SK-N-SH (cell line): ENCODE results near the gene NAALADL1. TPM values are rescaled to one million over a fixed set of nuclear protein-coding genes. Genes with fewer than 3 reads are reported as not detected.

ENCODE experiments used
- CTCF ChIA-PET: fragments of 300-600, 350-600 bp; formaldehyde crosslinking; extraction: SDS; loops from one replicate; lab custom pipeline; 2021; lab: Yijun Ruan, JAX
- POLR2A ChIA-PET: fragments of 350-600 bp; sonication (Branson Sonifier 250); formaldehyde crosslinking; extraction: SDS; loops from one replicate; lab custom pipeline; 2020; ENCODE audit warnings: antibody characterized with exemption, inconsistent platforms; lab: Yijun Ruan, JAX
- DNase-seq: peaks from one replicate; pipeline ENCODE4 v3.0.0; 2012
- H2AFZ ChIP-seq: fragments of 200-600 bp; sonication (generic); 2 replicates; pipeline ENCODE4 v1.8.1; 2016; ENCODE audit warnings: antibody characterized with exemption, mild to moderate bottlenecking, low read depth
- H3F3A ChIP-seq: fragments of 200-600 bp; sonication (generic); replicated peaks from 2 replicates; pipeline ENCODE3; 2016; ENCODE audit warnings: antibody characterized with exemption, mild to moderate bottlenecking; ENCODE audit not compliant: insufficient read depth
- H3K27ac ChIP-seq, 2 experiments: fragments of 200-500 bp in 1 of 2; fragments of 200-600 bp in 1 of 2; sonication (Bioruptor generic) in 1 of 2; sonication (generic), shearing (Covaris generic) in 1 of 2; 2 replicates each; pipeline versions ENCODE4 v1.5.1 to v1.6.1; 2014 to 2016; ENCODE audit warnings: low read depth in 2 of 2, inconsistent platforms in 1 of 2, low read length in 1 of 2, mild to moderate bottlenecking in 1 of 2, mixed read lengths in 1 of 2
- H3K27me3 ChIP-seq: fragments of 200-600 bp; sonication (generic), shearing (Covaris generic); 2 replicates; pipeline ENCODE4 v1.6.1; 2016; ENCODE audit warnings: mixed run types; ENCODE audit not compliant: insufficient read depth
- H3K36me3 ChIP-seq, 2 experiments: fragments of 200-500 bp in 1 of 2; fragments of 200-600 bp in 1 of 2; sonication (Bioruptor generic) in 1 of 2; sonication (generic) in 1 of 2; replicated peaks in 1 of 2; 2 replicates each; pipeline versions ENCODE3 to v1.5.1; 2014 to 2016; ENCODE audit warnings: low read length in 1 of 2, mild to moderate bottlenecking in 1 of 2; ENCODE audit not compliant: insufficient read depth in 2 of 2, control insufficient read depth in 1 of 2
- H3K4me1 ChIP-seq, 2 experiments: fragments of 200-500 bp in 1 of 2; fragments of 200-600 bp in 1 of 2; sonication (Bioruptor generic) in 1 of 2; sonication (generic), shearing (Covaris generic) in 1 of 2; 2 replicates each; pipeline versions ENCODE4 v1.5.1 to v1.6.1; 2014 to 2016; ENCODE audit warnings: low read depth in 1 of 2, low read length in 1 of 2, mixed run types in 1 of 2; ENCODE audit not compliant: insufficient read depth in 2 of 2, control insufficient read depth in 1 of 2
- H3K4me2 ChIP-seq: fragments of 200-600 bp; sonication (generic), shearing (Covaris generic); 2 replicates; pipeline ENCODE4 v1.6.1; 2017; ENCODE audit warnings: mixed run types
- H3K4me3 ChIP-seq, 2 experiments: fragments of 200-500 bp in 1 of 2; fragments of 200-600 bp in 1 of 2; sonication (Bioruptor generic) in 1 of 2; sonication (generic), shearing (Covaris generic) in 1 of 2; 2 replicates each; pipeline versions ENCODE4 v1.5.1 to v1.8.1; 2014 to 2016; ENCODE audit warnings: low read depth in 2 of 2, inconsistent platforms in 1 of 2, low read length in 1 of 2, mild to moderate bottlenecking in 1 of 2, mixed read lengths in 1 of 2, moderate library complexity in 1 of 2
- H3K79me2 ChIP-seq: fragments of 200-600 bp; sonication (generic); 2 replicates; pipeline ENCODE4 v1.8.1; 2017; ENCODE audit warnings: mild to moderate bottlenecking; ENCODE audit not compliant: insufficient read depth
- H3K9ac ChIP-seq: fragments of 200-600 bp; sonication (generic); 2 replicates; pipeline ENCODE4 v1.6.1; 2017; ENCODE audit warnings: mixed run types
- H3K9me2 ChIP-seq: fragments of 200-600 bp; sonication (generic); 2 replicates; pipeline ENCODE4 v1.6.1; 2017; ENCODE audit warnings: mixed run types
- H3K9me3 ChIP-seq: fragments of 200-600 bp; sonication (generic); 2 replicates; pipeline ENCODE4 v1.6.1; 2017; ENCODE audit warnings: mixed run types, mild to moderate bottlenecking, moderate library complexity
- H4K20me1 ChIP-seq: fragments of 200-600 bp; sonication (generic); 2 replicates; pipeline ENCODE4 v1.6.1; 2017; ENCODE audit warnings: mild to moderate bottlenecking, mixed run types; ENCODE audit not compliant: insufficient read depth
- EP300 ChIP-seq, 2 experiments: IDR thresholded peaks; 2 replicates each; pipeline versions ENCODE4 v1.4.0 to v1.6.1; 2012; ENCODE audit warnings: borderline replicate concordance in 1 of 2, low read depth in 1 of 2, low read length in 1 of 2
- FOSL2 ChIP-seq: IDR thresholded peaks from 2 replicates; pipeline ENCODE4 v1.4.0; 2012; ENCODE audit warnings: low read depth, mild to moderate bottlenecking, moderate library complexity, borderline replicate concordance
- FOXJ3 ChIP-seq: sonication (generic); formaldehyde crosslinking; IDR thresholded peaks from 2 replicates; pipeline ENCODE4 v1.5.1; 2020; ENCODE audit warnings: mild to moderate bottlenecking, missing genetic modification reagents
- FOXM1 ChIP-seq: IDR thresholded peaks from 2 replicates; pipeline ENCODE4 v1.4.0; 2012; ENCODE audit warnings: low read depth, mild to moderate bottlenecking
- GABPA ChIP-seq: IDR thresholded peaks from 2 replicates; pipeline ENCODE4 v1.4.0; 2012; ENCODE audit warnings: low read depth, mild to moderate bottlenecking
- NRF1 ChIP-seq: IDR thresholded peaks from 2 replicates; pipeline ENCODE4 v1.6.1; 2012; ENCODE audit warnings: low read depth, mild to moderate bottlenecking, low read length
- POLR2AphosphoS5 ChIP-seq: IDR thresholded peaks from 2 replicates; pipeline ENCODE4 v1.6.1; 2012; ENCODE audit warnings: low read depth, low read length
- RAD21 ChIP-seq: IDR thresholded peaks from 2 replicates; pipeline ENCODE4 v1.6.1; 2012; ENCODE audit warnings: mild to moderate bottlenecking, low read length
- RCOR1 ChIP-seq: fragments of 150-350 bp; IDR thresholded peaks from 2 replicates; pipeline ENCODE4 v1.6.1; 2017; ENCODE audit warnings: antibody characterized with exemption, low read length
- RXRA ChIP-seq: IDR thresholded peaks from 2 replicates; pipeline ENCODE4 v1.4.0; 2012; ENCODE audit warnings: low read depth, mild to moderate bottlenecking, borderline replicate concordance
- SIN3A ChIP-seq: IDR thresholded peaks from 2 replicates; pipeline ENCODE4 v1.6.1; 2012; ENCODE audit warnings: low read depth, mild to moderate bottlenecking, low read length, moderate library complexity, borderline replicate concordance
- TAF1 ChIP-seq: IDR thresholded peaks from 2 replicates; pipeline ENCODE4 v1.6.1; 2012; ENCODE audit warnings: low read depth, mild to moderate bottlenecking, low read length, moderate library complexity, borderline replicate concordance
- TEAD4 ChIP-seq: IDR thresholded peaks from 2 replicates; pipeline ENCODE4 v1.4.0; 2012; ENCODE audit warnings: mild to moderate bottlenecking, borderline replicate concordance; ENCODE audit not compliant: insufficient read depth
- USF2 ChIP-seq: fragments of 150-350 bp; IDR thresholded peaks from 2 replicates; pipeline ENCODE4 v1.6.1; 2017; ENCODE audit warnings: antibody characterized with exemption, low read length, low read depth, borderline replicate concordance
- YY1 ChIP-seq: IDR thresholded peaks from 2 replicates; pipeline ENCODE4 v1.4.0; 2012; ENCODE audit warnings: low read depth, mild to moderate bottlenecking
- ZBTB33 ChIP-seq: IDR thresholded peaks from 2 replicates; pipeline ENCODE4 v1.4.0; 2012; ENCODE audit warnings: low read depth, borderline replicate concordance
- WGBS: methylation state at CpG from one replicate; pipeline ENCODE4 v1.1.6; 2017; ENCODE audit warnings: low lambda C conversion rate; 5-methylcytosine and 5-hydroxymethylcytosine counted together
- polyA plus RNA-seq, 3 experiments: library from polyadenylated mRNA; depleted of rRNA; stranded (reverse); fragments of >200 nt; gene quantifications; 2 replicates each; pipeline ENCODE4 v1.2.3, GENCODE V29; 2012

NAALADL1 gene
- polyA plus RNA-seq, 1 of the 3 experiments (the other 2 are of a cell fraction) = not detected

- Histone ChIP-seq H3K4me2 (peak overlapping the region; percentile 88; the same call in 1 of the 2 replicates), H3K4me3 (peak overlapping the region; percentile 57 to 77; a peak in 1 of 4 replicates), H3K9me2 (no peaks in the 10 kb centered on the region), H3K79me2 (peaks cover 38% of the 10 kb centered on the region), H3K9ac (peak overlapping the region; percentile 86; the same call in 1 of the 2 replicates), H2AFZ (peak overlapping the region; percentile 98; the same call in 1 of the 2 replicates), H3K27me3 (no peaks in the 10 kb centered on the region), H3K27ac (peak overlapping the region in 1 of 2 experiments; percentile 71; a peak in 1 of 4 replicates), H4K20me1 (no peaks in the 10 kb centered on the region), H3K36me3 (no peaks in the 10 kb centered on the region), H3K4me1 (peaks cover 0 to 10% of the 10 kb centered on the region in 2 experiments; a peak in 1 of 4 replicates), H3K9me3 (no peaks in the 10 kb centered on the region), H3F3A (peaks cover 23% of the 10 kb centered on the region)
- ChIA-PET POLR2A (interaction anchor here (1.0 to 1.6 kb wide), 3 partner anchors 14 to 27 kb away, joined by 4 to 10 read pairs (median 7); partner anchors contain the start of genes FAU and MRPL49), CTCF (interaction anchor here (1.0 to 12.6 kb wide), 3 partner anchors 17 to 248 kb away, joined by 3 to 150 read pairs (median 3); partner anchors contain the start of gene TM7SF2)
- WGBS = 91% methylated on average over 22 of the region's 22 CpGs
- DNase-seq = no peak
- TF ChIP-seq YY1 = no peak
- no peak for TF ChIP-seq RXRA
- no peak for TF ChIP-seq USF2
- TF ChIP-seq FOXJ3 (CRISPR knock-in tag) = no peak
- no peak for TF ChIP-seq TAF1
- TF ChIP-seq RCOR1 = no peak
- no peak for TF ChIP-seq SIN3A
- TF ChIP-seq GABPA = no peak
- TF ChIP-seq FOXM1 = no peak
- no peak for TF ChIP-seq ZBTB33
- no peak for TF ChIP-seq FOSL2
- TF ChIP-seq TEAD4 = no peak
- TF ChIP-seq RAD21 = no peak
- no peak for TF ChIP-seq EP300 (IDR thresholded peaks at IDR 0.05; ENCODE audit: borderline replicate concordance in 1 of 2, low read depth in 1 of 2, low read length in 1 of 2)
- no peak for TF ChIP-seq NRF1
- no peak for TF ChIP-seq POLR2AphosphoS5
Measured at GRCh38 chr11:65095427-65095826, 37.1 kb upstream of the NAALADL1 start.
